ENCODE results near the gene DNAH5. TPM values are rescaled to one million over a fixed set of nuclear protein-coding genes. Genes with fewer than 3 reads are reported as not detected.

The DNAH5 gene
- total RNA-seq, 2 donors from 2014 or later, result 0.14 to 0.68 TPM

GRCh38 chr5:13910201-13910600 lies 34.3 kb downstream of the DNAH5 start:
- Histone ChIP-seq H3K27ac (no peak overlapping the region), H3K4me3 (no peak overlapping the region)
- no peak for TF ChIP-seq CTCF (IDR thresholded peaks at IDR 0.05)

GRCh38 chr5:13909271-13909670 lies 35.2 kb downstream of the DNAH5 start:
- Histone ChIP-seq H3K27ac (no peak overlapping the region), H3K4me1 (ENCODE audit: control insufficient read depth in 1 of 2, low read depth in 2 of 2) (no peaks in the 10 kb centered on the region), H3K9me3 (no peaks in the 10 kb centered on the region), H3K4me3 (no peak overlapping the region), H3K36me3 (no peaks in the 10 kb centered on the region), H3K27me3 (replicated peaks; ENCODE audit: insufficient read depth) (no peaks in the 10 kb centered on the region)
- ATAC-seq (ENCODE audit: insufficient number of reproducible peaks, low FRiP score, low read depth) (no peak), DNase-seq (ENCODE audit: low spot score) (no peak)
- TF ChIP-seq CTCF (IDR thresholded peaks at IDR 0.05), result no peak

More at GRCh38 chr5:13910201-13910600, 34.3 kb downstream of the DNAH5 start:
- H3K36me3 ChIP-seq, result no peaks in the 10 kb centered on the region
- H3K4me1 ChIP-seq (ENCODE audit: control insufficient read depth in 1 of 2, low read depth in 2 of 2), result no peaks in the 10 kb centered on the region
- DNase-seq (ENCODE audit: low spot score) (no peak), ATAC-seq (ENCODE audit: insufficient number of reproducible peaks, low FRiP score, low read depth) (no peak)
- no peaks in the 10 kb centered on the region for H3K27me3 ChIP-seq (replicated peaks; ENCODE audit: insufficient read depth)
- no peaks in the 10 kb centered on the region for H3K9me3 ChIP-seq

GRCh38 chr5:13898569-13898968 lies 45.9 kb downstream of the DNAH5 start:
- no peaks in the 10 kb centered on the region for H3K27me3 ChIP-seq (replicated peaks; ENCODE audit: insufficient read depth)
- DNase-seq (ENCODE audit: low spot score) (no peak), ATAC-seq (ENCODE audit: insufficient number of reproducible peaks, low FRiP score, low read depth) (no peak)
- no peaks in the 10 kb centered on the region for H3K36me3 ChIP-seq
- no peak overlapping the region for H3K27ac ChIP-seq
- no peak for TF ChIP-seq CTCF (IDR thresholded peaks at IDR 0.05)
- no peaks in the 10 kb centered on the region for H3K9me3 ChIP-seq
- H3K4me3 ChIP-seq, result no peak overlapping the region
- H3K4me1 ChIP-seq (ENCODE audit: control insufficient read depth in 1 of 2, low read depth in 2 of 2), result no peaks in the 10 kb centered on the region

- no peak overlapping the region for H3K27ac ChIP-seq
- no peak overlapping the region for H3K4me3 ChIP-seq
- ATAC-seq (ENCODE audit: insufficient number of reproducible peaks, low FRiP score, low read depth) (no peak), DNase-seq (ENCODE audit: low spot score) (no peak)
- no peak for TF ChIP-seq CTCF (IDR thresholded peaks at IDR 0.05)
- H3K9me3 ChIP-seq, result no peaks in the 10 kb centered on the region
- no peaks in the 10 kb centered on the region for H3K36me3 ChIP-seq
- no peaks in the 10 kb centered on the region for H3K27me3 ChIP-seq (replicated peaks; ENCODE audit: insufficient read depth)
- no peaks in the 10 kb centered on the region for H3K4me1 ChIP-seq (ENCODE audit: control insufficient read depth in 1 of 2, low read depth in 2 of 2)
These were observed 66.1 kb downstream of the DNAH5 start for GRCh38 chr5:13878357-13878756.

GRCh38 chr5:13866792-13867191 lies 77.7 kb downstream of the DNAH5 start:
- H3K4me1 ChIP-seq (ENCODE audit: control insufficient read depth in 1 of 2, low read depth in 2 of 2), result no peaks in the 10 kb centered on the region
- ATAC-seq (ENCODE audit: insufficient number of reproducible peaks, low FRiP score, low read depth), result no peak
- TF ChIP-seq CTCF (IDR thresholded peaks at IDR 0.05), result no peak

More at GRCh38 chr5:13866792-13867191, 77.7 kb downstream of the DNAH5 start:
- H3K27me3 ChIP-seq (replicated peaks; ENCODE audit: insufficient read depth), result no peaks in the 10 kb centered on the region
- H3K36me3 ChIP-seq, result no peaks in the 10 kb centered on the region
- no peak overlapping the region for H3K4me3 ChIP-seq
- no peak for DNase-seq (ENCODE audit: low spot score)
- H3K27ac ChIP-seq, result no peak overlapping the region
- no peaks in the 10 kb centered on the region for H3K9me3 ChIP-seq
